ENCODE measurements around the gene CD40. TPM values are rescaled to one million over a fixed set of nuclear protein-coding genes. Genes with fewer than 3 reads are reported as not detected.

The CD40 gene
- total RNA-seq, 1 experiment from 2014 or later, result 1.5 TPM

DNA sequence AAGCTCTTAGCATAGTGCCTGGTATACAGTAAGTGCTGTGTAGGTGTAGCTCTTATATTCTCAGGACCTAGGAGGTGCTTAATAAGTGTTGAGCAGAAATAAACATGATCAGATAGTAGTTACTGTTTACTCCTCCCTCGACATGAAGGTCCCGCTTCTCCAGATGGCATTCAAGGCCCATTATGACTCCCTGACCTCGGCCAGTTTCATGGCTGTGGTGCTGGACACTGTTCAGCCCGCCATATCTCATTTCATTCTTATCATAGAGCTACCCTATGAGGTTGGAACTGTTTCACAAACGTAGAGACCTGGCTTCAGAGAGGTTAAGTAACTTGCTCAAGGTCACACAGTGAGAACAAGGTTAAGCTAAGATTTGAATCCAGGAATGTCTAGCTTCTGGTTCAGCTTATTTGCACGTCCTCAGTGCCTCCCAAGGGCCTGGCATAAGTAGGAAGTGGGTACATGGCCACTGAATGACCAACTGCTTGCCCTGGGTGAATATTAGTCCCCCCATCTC lies 39.0 kb downstream of the CD40 start:
- Mint-ChIP-seq H3K4me3 (ENCODE audit: unreplicated experiment) (no peak overlapping the region), H3K36me3 (ENCODE audit: insufficient read depth, unreplicated experiment) (no peaks in the 10 kb centered on the region), H3K4me1 (ENCODE audit: insufficient read depth, unreplicated experiment) (no peaks in the 10 kb centered on the region), H3K27ac (ENCODE audit: low read depth, unreplicated experiment) (no peak overlapping the region), H3K27me3 (ENCODE audit: insufficient read depth, unreplicated experiment) (peaks cover 46% of the 10 kb centered on the region), H3K9me3 (ENCODE audit: unreplicated experiment) (no peaks in the 10 kb centered on the region)
- TF ChIP-seq, protein P1, sequence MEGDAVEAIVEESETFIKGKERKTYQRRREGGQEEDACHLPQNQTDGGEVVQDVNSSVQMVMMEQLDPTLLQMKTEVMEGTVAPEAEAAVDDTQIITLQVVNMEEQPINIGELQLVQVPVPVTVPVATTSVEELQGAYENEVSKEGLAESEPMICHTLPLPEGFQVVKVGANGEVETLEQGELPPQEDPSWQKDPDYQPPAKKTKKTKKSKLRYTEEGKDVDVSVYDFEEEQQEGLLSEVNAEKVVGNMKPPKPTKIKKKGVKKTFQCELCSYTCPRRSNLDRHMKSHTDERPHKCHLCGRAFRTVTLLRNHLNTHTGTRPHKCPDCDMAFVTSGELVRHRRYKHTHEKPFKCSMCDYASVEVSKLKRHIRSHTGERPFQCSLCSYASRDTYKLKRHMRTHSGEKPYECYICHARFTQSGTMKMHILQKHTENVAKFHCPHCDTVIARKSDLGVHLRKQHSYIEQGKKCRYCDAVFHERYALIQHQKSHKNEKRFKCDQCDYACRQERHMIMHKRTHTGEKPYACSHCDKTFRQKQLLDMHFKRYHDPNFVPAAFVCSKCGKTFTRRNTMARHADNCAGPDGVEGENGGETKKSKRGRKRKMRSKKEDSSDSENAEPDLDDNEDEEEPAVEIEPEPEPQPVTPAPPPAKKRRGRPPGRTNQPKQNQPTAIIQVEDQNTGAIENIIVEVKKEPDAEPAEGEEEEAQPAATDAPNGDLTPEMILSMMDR (IDR thresholded peaks at IDR 0.05; ENCODE audit: unreplicated experiment), result no peak
- CTCF ChIA-PET, result interaction anchor here (0.5 to 1.5 kb wide), 7 partner anchors 14 to 1145 kb away, joined by 3 to 7 read pairs (median 5); no protein-coding TSS in a partner anchor
- intact Hi-C loops (cut with micrococcal nuclease), result no loop called here
- DNase-seq (ENCODE audit: unreplicated experiment), result no peak
- no TSS peak for BruUV-seq (replicated peaks)
- POLR2A ChIA-PET, result no interaction called here

DNA sequence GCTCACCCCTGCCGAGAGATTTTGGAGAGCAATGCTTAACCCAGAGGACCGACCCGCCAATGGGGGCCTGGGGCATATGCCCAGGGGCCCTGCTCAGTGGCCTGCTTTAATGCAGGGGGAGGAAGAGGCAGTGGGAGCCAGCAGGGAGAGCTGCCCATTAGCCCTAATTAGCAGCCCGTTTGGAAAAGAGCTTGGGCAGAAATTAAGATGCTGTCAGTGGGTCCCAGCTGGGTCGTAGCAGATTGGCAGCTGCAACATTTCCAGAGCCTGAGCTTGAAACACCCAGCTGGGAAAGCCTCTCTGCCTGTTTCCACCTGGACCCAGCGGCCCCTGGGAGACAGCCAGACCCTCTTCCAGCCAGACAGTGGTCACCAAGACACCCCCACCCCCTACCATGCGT lies 39.5 kb downstream of the CD40 start:
- peaks cover 51% of the 10 kb centered on the region for H3K27me3 Mint-ChIP-seq (ENCODE audit: insufficient read depth, unreplicated experiment)
- BruUV-seq (replicated peaks), result no TSS peak
- TF ChIP-seq, protein P1 (IDR thresholded peaks at IDR 0.05; ENCODE audit: unreplicated experiment), result no peak
- CTCF ChIA-PET, result interaction anchor here (0.5 to 1.5 kb wide), 6 partner anchors 13 to 1145 kb away, joined by 3 to 5 read pairs (median 4); no protein-coding TSS in a partner anchor
- H3K4me1 Mint-ChIP-seq (ENCODE audit: insufficient read depth, unreplicated experiment), result no peaks in the 10 kb centered on the region
- H3K27ac Mint-ChIP-seq (ENCODE audit: low read depth, unreplicated experiment), result no peak overlapping the region
- no peaks in the 10 kb centered on the region for H3K36me3 Mint-ChIP-seq (ENCODE audit: insufficient read depth, unreplicated experiment)
- POLR2A ChIA-PET, result no interaction called here
- no peak overlapping the region for H3K4me3 Mint-ChIP-seq (ENCODE audit: unreplicated experiment)
- H3K9me3 Mint-ChIP-seq (ENCODE audit: unreplicated experiment), result no peaks in the 10 kb centered on the region
- intact Hi-C loops (cut with micrococcal nuclease), result no loop called here
- no peak for DNase-seq (ENCODE audit: unreplicated experiment)

DNA sequence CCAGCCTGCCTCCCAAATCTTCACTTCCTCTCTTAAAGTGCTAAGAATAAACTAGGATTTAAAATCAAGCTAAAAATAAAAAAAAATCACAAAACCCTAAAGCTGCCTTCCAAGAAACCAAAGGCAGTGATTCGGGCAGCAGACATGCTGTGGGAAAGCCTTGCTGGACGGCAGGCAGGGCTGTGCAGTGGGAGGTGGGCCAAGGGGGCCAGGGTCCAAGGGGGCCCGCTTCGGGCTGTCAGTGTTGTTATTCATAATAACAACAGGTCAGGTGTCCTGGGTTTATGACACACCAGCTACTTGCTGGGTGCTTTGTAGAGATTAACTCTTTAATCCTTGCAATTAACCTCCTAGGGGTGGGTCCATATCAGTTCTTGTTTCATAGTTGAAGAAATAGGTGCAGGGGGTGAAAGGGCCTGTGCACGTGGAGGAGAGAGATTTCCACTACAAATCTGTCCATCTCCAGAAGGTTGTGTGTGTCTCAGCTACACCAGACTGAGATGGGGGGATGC lies 40.4 kb downstream of the CD40 start:
- H3K27me3 Mint-ChIP-seq (ENCODE audit: insufficient read depth, unreplicated experiment), result peaks cover 60% of the 10 kb centered on the region
- POLR2A ChIA-PET, result interaction anchor here (0.8 kb wide), 2 partner anchors 17 to 39 kb away, joined by 3 to 5 read pairs; no protein-coding TSS in a partner anchor

DNA sequence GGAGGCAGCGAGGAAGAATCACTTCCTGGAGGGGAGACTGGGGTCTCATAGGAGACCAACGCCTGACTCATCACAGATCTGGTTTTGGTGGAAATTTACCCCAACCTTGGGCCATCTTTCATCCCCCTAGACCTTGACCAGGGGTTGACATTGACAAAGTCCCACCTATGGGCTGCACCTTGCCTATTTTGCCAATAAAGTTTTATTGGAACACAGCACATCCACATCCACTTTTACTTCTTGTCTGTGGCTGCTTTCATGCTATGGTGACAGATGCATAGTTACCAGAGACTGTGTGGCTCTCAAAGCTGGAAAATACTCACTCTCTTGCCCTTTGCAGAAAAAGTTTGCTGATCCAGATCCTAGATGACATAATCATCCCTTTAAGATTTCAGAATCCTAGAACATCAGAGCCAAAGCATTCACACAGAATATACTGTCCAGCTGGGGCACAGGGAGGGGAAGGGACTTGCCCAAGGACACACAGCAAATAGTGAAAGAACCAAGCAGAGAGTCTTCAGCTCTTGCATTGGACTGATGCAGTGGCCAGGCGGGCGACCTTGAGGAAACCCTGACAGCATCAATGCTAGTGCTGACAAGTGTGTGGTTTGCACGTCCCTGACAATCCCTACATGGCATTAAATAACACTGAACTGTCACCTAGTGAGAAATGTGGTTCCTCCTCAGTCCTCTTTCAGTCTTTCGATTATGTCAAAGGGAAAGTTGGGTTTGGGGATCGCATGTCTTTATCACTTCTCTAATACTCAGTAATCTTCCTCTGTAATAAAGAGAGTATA lies 41.2 kb downstream of the CD40 start:
- Mint-ChIP-seq H3K36me3 (ENCODE audit: insufficient read depth, unreplicated experiment) (no peaks in the 10 kb centered on the region), H3K27ac (ENCODE audit: low read depth, unreplicated experiment) (no peak overlapping the region), H3K4me1 (ENCODE audit: insufficient read depth, unreplicated experiment) (no peaks in the 10 kb centered on the region), H3K4me3 (ENCODE audit: unreplicated experiment) (no peak overlapping the region), H3K27me3 (ENCODE audit: insufficient read depth, unreplicated experiment) (peaks cover 67% of the 10 kb centered on the region), H3K9me3 (ENCODE audit: unreplicated experiment) (no peaks in the 10 kb centered on the region)
- CTCF ChIA-PET, result no interaction called here
- intact Hi-C loops (cut with micrococcal nuclease), result no loop called here
- BruUV-seq (replicated peaks), result no TSS peak
- no peak for DNase-seq (ENCODE audit: unreplicated experiment)
- TF ChIP-seq, protein P1 (IDR thresholded peaks at IDR 0.05; ENCODE audit: unreplicated experiment), result no peak
- POLR2A ChIA-PET, result no interaction called here

More for the DNA sequence above, 40.4 kb downstream of the CD40 start:
- Mint-ChIP-seq H3K36me3 (ENCODE audit: insufficient read depth, unreplicated experiment) (no peaks in the 10 kb centered on the region), H3K4me3 (ENCODE audit: unreplicated experiment) (no peak overlapping the region), H3K4me1 (ENCODE audit: insufficient read depth, unreplicated experiment) (no peaks in the 10 kb centered on the region), H3K27ac (ENCODE audit: low read depth, unreplicated experiment) (no peak overlapping the region), H3K9me3 (ENCODE audit: unreplicated experiment) (no peaks in the 10 kb centered on the region)
- CTCF ChIA-PET, result interaction anchor here (0.6 to 1.1 kb wide), 3 partner anchors 10 to 190 kb away, joined by 3 to 5 read pairs (median 4); no protein-coding TSS in a partner anchor
- no TSS peak for BruUV-seq (replicated peaks)
- intact Hi-C loops (cut with micrococcal nuclease), result no loop called here
- TF ChIP-seq, protein P1 (IDR thresholded peaks at IDR 0.05; ENCODE audit: unreplicated experiment), result no peak
- no peak for DNase-seq (ENCODE audit: unreplicated experiment)

Measured in MCF 10A (cell line).